GM12878 (cell line): Measurements from ENCODE around the gene TNNT1. TPM values are rescaled to one million over a fixed set of nuclear protein-coding genes. Genes with fewer than 3 reads are reported as not detected.

Experiments
- ATF3 ChIP-seq: IDR thresholded peaks from 2 replicates; pipeline ENCODE4 v1.6.1; 2011; ENCODE audit warnings: low read depth, mild to moderate bottlenecking, low read length, moderate library complexity, borderline replicate concordance; ENCODE audit errors: extremely low read depth
- CHD1 ChIP-seq: IDR thresholded peaks from 2 replicates; pipeline ENCODE4 v1.6.1; 2012; ENCODE audit warnings: low read depth, low read length, improper control_type of control experiment
- CREB1 ChIP-seq: IDR thresholded peaks from 2 replicates; pipeline ENCODE4 v1.6.1; 2012; ENCODE audit warnings: low read depth, mild to moderate bottlenecking, inconsistent platforms
- CREM ChIP-seq: IDR thresholded peaks from 2 replicates; pipeline ENCODE4 v1.6.1; 2014; ENCODE audit warnings: antibody characterized with exemption, low read depth
- DPF2 ChIP-seq: fragments of 450-650 bp; IDR thresholded peaks from 2 replicates; pipeline ENCODE4 v1.6.1; 2017; ENCODE audit warnings: mild to moderate bottlenecking
- ELK1 ChIP-seq: IDR thresholded peaks from 2 replicates; pipeline ENCODE4 v1.6.1; 2012; ENCODE audit warnings: low read depth, low read length, improper control_type of control experiment
- ETV6 ChIP-seq, 2 experiments: fragments of 450-650 bp in 1 of 2; IDR thresholded peaks in 1 of 2; conservative IDR thresholded peaks in 1 of 2; 2 replicates each; pipeline ENCODE4 v1.6.1; 2014; ENCODE audit warnings: antibody characterized with exemption in 1 of 2, borderline replicate concordance in 1 of 2, low read depth in 1 of 2, mild to moderate bottlenecking in 1 of 2, moderate library complexity in 1 of 2
- IRF4 ChIP-seq: IDR thresholded peaks from 2 replicates; pipeline ENCODE4 v1.6.1; 2011; ENCODE audit warnings: low read depth, low read length
- LARP7 ChIP-seq: fragments of 450-650 bp; IDR thresholded peaks from 2 replicates; pipeline ENCODE4 v1.6.1; 2017; ENCODE audit warnings: mild to moderate bottlenecking
- MYB ChIP-seq: fragments of 150-350 bp; IDR thresholded peaks from 2 replicates; pipeline ENCODE4 v1.6.1; 2014; ENCODE audit warnings: mild to moderate bottlenecking, low read depth, low read length, borderline replicate concordance
- PKNOX1 ChIP-seq: fragments of 450-650 bp; IDR thresholded peaks from 2 replicates; pipeline ENCODE4 v1.6.1; 2016; ENCODE audit warnings: mild to moderate bottlenecking
- RELB ChIP-seq: fragments of 450-650 bp; IDR thresholded peaks from 2 replicates; pipeline ENCODE4 v1.6.1; 2017; ENCODE audit warnings: low read depth, mild to moderate bottlenecking, moderate library complexity
- SIX5 ChIP-seq: IDR thresholded peaks from 2 replicates; pipeline ENCODE4 v1.6.1; 2011; ENCODE audit warnings: mild to moderate bottlenecking, low read depth, low read length, moderate library complexity; ENCODE audit not compliant: severe bottlenecking
- SMC3 ChIP-seq: IDR thresholded peaks from 2 replicates; pipeline ENCODE4 v1.6.1; 2011; ENCODE audit warnings: low read length, improper control_type of control experiment, borderline replicate concordance
- TBL1XR1 ChIP-seq: IDR thresholded peaks from 2 replicates; pipeline ENCODE4 v1.6.1; 2012; ENCODE audit warnings: low read depth, low read length, improper control_type of control experiment
- TCF7 ChIP-seq: IDR thresholded peaks from 2 replicates; pipeline ENCODE4 v1.6.1; 2014; ENCODE audit warnings: antibody characterized with exemption, borderline replicate concordance
- ZBTB33 ChIP-seq: fragments of 450-650 bp; IDR thresholded peaks from 2 replicates; pipeline ENCODE4 v1.6.1; 2017; ENCODE audit warnings: mild to moderate bottlenecking
- ZNF622 ChIP-seq: fragments of 450-650 bp; IDR thresholded peaks from 2 replicates; pipeline ENCODE4 v1.6.1; 2017; ENCODE audit warnings: mild to moderate bottlenecking, inconsistent platforms
- ZNF687 ChIP-seq: fragments of 450-650 bp; IDR thresholded peaks from 2 replicates; pipeline ENCODE4 v1.6.1; 2017; ENCODE audit warnings: mild to moderate bottlenecking, moderate library complexity
- polyA plus RNA-seq, 11 experiments: library from polyadenylated mRNA; depleted of rRNA in 4 of 11; unstranded in 6 of 11; stranded (reverse) in 5 of 11; fragments of >200 nt; fragmentation: Nextera tagmentation in 4 of 11; fragmentation: Illumina TruSeq in 1 of 11; extraction: Ambion mirVana in 4 of 11; extraction: Trizol in 1 of 11; gene quantifications; 1 replicate in 1 of 11; 2 replicates in 10 of 11; pipeline versions ENCODE4 v1.2.1 to v1.2.3, GENCODE V29; 2011 to 2016; ENCODE audit warnings: inconsistent platforms in 2 of 11, missing spikeins in 2 of 11, low read depth in 1 of 11
- total RNA-seq, 4 experiments: library from RNA; depleted of rRNA in 3 of 4; stranded (reverse); fragments of >200 nt in 3 of 4; fragmentation: Illumina TruSeq in 1 of 4; extraction: Trizol in 1 of 4; gene quantifications; 2 replicates each; pipeline versions ENCODE4 v1.2.1 to v1.2.3, GENCODE V29; 2013 to 2021

The TNNT1 gene
- total and polyA plus RNA-seq, 10 of the 15 experiments (the other 5 are each of a cell fraction or from before 2014, with no cell fraction given): 0.26 to 0.62 (median 0.37) TPM; not detected in 7

- TF ChIP-seq ZNF687 (no peak), ELK1 (no peak), RELB (no peak), TBL1XR1 (no peak), CHD1 (no peak), MYB (no peak), IRF4 (no peak), DPF2 (no peak), SMC3 (peak; percentile 73), ZNF622 (no peak), PKNOX1 (peak; percentile 67), SIX5 (no peak), TCF7 (no peak), CREM (peak; percentile 78), ETV6 (conservative IDR thresholded peaks at IDR 0.05 in 1 of 2, IDR thresholded peaks at IDR 0.05 in 1 of 2; ENCODE audit: borderline replicate concordance in 1 of 2, low read depth in 1 of 2) (no peak), LARP7 (no peak), ZBTB33 (no peak), CREB1 (peak; percentile 77), ATF3 (no peak)
Measured at GRCh38 chr19:55160128-55160985, 11.4 kb upstream of the TNNT1 start (continued).
